Tibial artery (tissue), 4 donors: Measurements from ENCODE around the gene PTBP3.

Experiments used
- DNase-seq, 2 donors: peaks; one replicate each; pipeline ENCODE4 v3.0.0-alpha.2; 2019
- H3K27ac ChIP-seq, 2 donors: fragments of 200-600 bp; sonication (generic) in 1 of 2; 1 replicate in 1 of 2; 2 replicates in 1 of 2; pipeline ENCODE4 v1.5.1; 2018 to 2019; ENCODE audit warnings: mild to moderate bottlenecking in 1 of 2
- H3K27me3 ChIP-seq, 2 donors: fragments of 200-600 bp; sonication (generic) in 1 of 2; one replicate each; pipeline versions ENCODE4 v1.5.1 to v1.6.0; 2016 to 2019
- H3K36me3 ChIP-seq, 3 donors: fragments of 200-600 bp; sonication (generic) in 2 of 3; one replicate each; pipeline ENCODE4 v1.5.1; 2016 to 2019; ENCODE audit warnings: mild to moderate bottlenecking in 2 of 3
- H3K4me1 ChIP-seq, 4 donors: fragments of 200-600 bp; sonication (generic) in 2 of 4; 1 replicate in 3 of 4; 2 replicates in 1 of 4; pipeline ENCODE4 v1.5.1; 2016 to 2019
- H3K4me3 ChIP-seq, 2 donors: fragments of 200-600 bp; sonication (generic) in 1 of 2; 1 replicate in 1 of 2; 2 replicates in 1 of 2; pipeline ENCODE4 v1.5.1; 2018 to 2019; ENCODE audit warnings: mild to moderate bottlenecking in 2 of 2
- H3K9me3 ChIP-seq, 3 donors: fragments of 200-600 bp; sonication (generic) in 1 of 3; one replicate each; pipeline ENCODE4 v1.5.1; 2016 to 2019
- intact Hi-C: fragments of 100-400 bp; cut with DNase I; formaldehyde crosslinking; loops from one replicate; pipeline ENCODE4 v1.15.0; 2023; ENCODE audit warnings: low total_unique reads
- TF ChIP-seq, protein P1 (sequence below), 2 experiments: fragments of 200-600 bp in 1 of 2; fragments of 450-650 bp in 1 of 2; IDR thresholded peaks; one replicate each; pipeline ENCODE4 v1.5.1; 2017 to 2019; ENCODE audit warnings: antibody characterized with exemption in 2 of 2, mild to moderate bottlenecking in 1 of 2, moderate library complexity in 1 of 2

The PTBP3 gene

GRCh38 chr9:112179816-112180215, 153.6 kb downstream of the PTBP3 start:
- intact Hi-C loops: loop anchor here (10.0 kb wide), 1 partner anchor 155 kb away; the partner anchor contains the start of gene PTBP3
- TF ChIP-seq, protein P1, sequence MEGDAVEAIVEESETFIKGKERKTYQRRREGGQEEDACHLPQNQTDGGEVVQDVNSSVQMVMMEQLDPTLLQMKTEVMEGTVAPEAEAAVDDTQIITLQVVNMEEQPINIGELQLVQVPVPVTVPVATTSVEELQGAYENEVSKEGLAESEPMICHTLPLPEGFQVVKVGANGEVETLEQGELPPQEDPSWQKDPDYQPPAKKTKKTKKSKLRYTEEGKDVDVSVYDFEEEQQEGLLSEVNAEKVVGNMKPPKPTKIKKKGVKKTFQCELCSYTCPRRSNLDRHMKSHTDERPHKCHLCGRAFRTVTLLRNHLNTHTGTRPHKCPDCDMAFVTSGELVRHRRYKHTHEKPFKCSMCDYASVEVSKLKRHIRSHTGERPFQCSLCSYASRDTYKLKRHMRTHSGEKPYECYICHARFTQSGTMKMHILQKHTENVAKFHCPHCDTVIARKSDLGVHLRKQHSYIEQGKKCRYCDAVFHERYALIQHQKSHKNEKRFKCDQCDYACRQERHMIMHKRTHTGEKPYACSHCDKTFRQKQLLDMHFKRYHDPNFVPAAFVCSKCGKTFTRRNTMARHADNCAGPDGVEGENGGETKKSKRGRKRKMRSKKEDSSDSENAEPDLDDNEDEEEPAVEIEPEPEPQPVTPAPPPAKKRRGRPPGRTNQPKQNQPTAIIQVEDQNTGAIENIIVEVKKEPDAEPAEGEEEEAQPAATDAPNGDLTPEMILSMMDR (IDR thresholded peaks at IDR 0.05): no peak
- Histone ChIP-seq H3K27me3 (no peaks in the 10 kb centered on the region), H3K4me3 (no peak overlapping the region), H3K36me3 (no peaks in the 10 kb centered on the region), H3K4me1 (peaks cover 0 to 10% (median 0%) of the 10 kb centered on the region in 4 donors), H3K9me3 (no peaks in the 10 kb centered on the region), H3K27ac (no peak overlapping the region)
- no peak for DNase-seq

- TF ChIP-seq, protein P1 (IDR thresholded peaks at IDR 0.05): no peak
- no peaks in the 10 kb centered on the region for H3K36me3 ChIP-seq
- no peak overlapping the region for H3K4me3 ChIP-seq
- intact Hi-C loops: loop anchor here (10.0 kb wide), 1 partner anchor 158 kb away; the partner anchor contains the start of gene PTBP3
- no peaks in the 10 kb centered on the region for H3K27me3 ChIP-seq
- H3K27ac ChIP-seq: no peak overlapping the region
- no peak for DNase-seq
- H3K4me1 ChIP-seq: peaks cover 0 to 19% (median 4%) of the 10 kb centered on the region in 4 donors
- no peaks in the 10 kb centered on the region for H3K9me3 ChIP-seq
Observed at GRCh38 chr9:112176524-112176923, 156.9 kb downstream of the PTBP3 start.

GRCh38 chr9:112175796-112176315, 157.6 kb downstream of the PTBP3 start:
- TF ChIP-seq, protein P1 (IDR thresholded peaks at IDR 0.05): no peak
- Histone ChIP-seq H3K36me3 (no peaks in the 10 kb centered on the region), H3K4me1 (peaks cover 0 to 19% (median 4%) of the 10 kb centered on the region in 4 donors), H3K9me3 (no peaks in the 10 kb centered on the region), H3K27me3 (no peaks in the 10 kb centered on the region), H3K27ac (peak overlapping the region in 1 of 2 donors; percentile 72), H3K4me3 (peak overlapping the region; percentile 62 to 81)
- DNase-seq: no peak
- intact Hi-C loops: loop anchor here (10.0 kb wide), 1 partner anchor 159 kb away; the partner anchor contains the start of gene PTBP3

- Histone ChIP-seq H3K36me3 (no peaks in the 10 kb centered on the region), H3K4me3 (peak within 1 kb of the TSS; percentile 62 to 81), H3K27ac (peak within 1 kb of the TSS; percentile 19 to 72), H3K27me3 (no peaks in the 10 kb centered on the region), H3K4me1 (peaks cover 0 to 19% (median 4%) of the 10 kb centered on the region in 4 donors), H3K9me3 (no peaks in the 10 kb centered on the region)
- intact Hi-C loops: loop anchor here (10.0 kb wide), 1 partner anchor 160 kb away; the partner anchor contains the start of gene PTBP3
- DNase-seq: no peak
- TF ChIP-seq, protein P1 (IDR thresholded peaks at IDR 0.05): no peak
Observed at GRCh38 chr9:112174965-112175795, 158.2 kb downstream of the PTBP3 start, which contains the start of gene SUSD1. TSS of gene SUSD1 (minus strand) at chr9:112175297. CDS start at chr9:112175235, 62 bp downstream.

- peaks cover 0 to 16% (median 6%) of the 10 kb centered on the region in 4 donors for H3K4me1 ChIP-seq
- TF ChIP-seq, protein P1 (IDR thresholded peaks at IDR 0.05): no peak
- intact Hi-C loops: loop anchor here (10.0 kb wide), 1 partner anchor 160 kb away; the partner anchor contains the start of gene PTBP3
Observed at GRCh38 chr9:112174222-112174964, 159.0 kb downstream of the PTBP3 start.

More at GRCh38 chr9:112174222-112174964, 159.0 kb downstream of the PTBP3 start:
- DNase-seq: peak in 1 of 2 donors; percentile 73
- H3K9me3 ChIP-seq: no peaks in the 10 kb centered on the region
- no peaks in the 10 kb centered on the region for H3K27me3 ChIP-seq
- H3K4me3 ChIP-seq: peak overlapping the region; percentile 62 to 81
- peak overlapping the region; percentile 19 to 72 for H3K27ac ChIP-seq
- H3K36me3 ChIP-seq: no peaks in the 10 kb centered on the region
